HG02938 (cell line): ENCODE results near the gene IER5L.
"Not testable (repeated sequence)": the region's sequence is repeated elsewhere in the genome, so short reads cannot be mapped to it uniquely, and the experiment has no call there.

Experiments used
- ATAC-seq: cut with Tn5 transposase; IDR thresholded peaks from one replicate; pipeline ENCODE4 v1.9.1; 2021; ENCODE audit warnings: mild to moderate bottlenecking, moderate library complexity; ENCODE audit not compliant: unreplicated experiment

The IER5L gene

GRCh38 chr9:129163198-129163670 lies 14.8 kb downstream of the IER5L start:
- not testable (repeated sequence) for ATAC-seq

- ATAC-seq: no peak
These were observed 15.4 kb downstream of the IER5L start for GRCh38 chr9:129162497-129163197.

GRCh38 chr9:129161534-129161837 lies 16.6 kb downstream of the IER5L start:
- no peak for ATAC-seq

GRCh38 chr9:129160712-129161533 lies 17.1 kb downstream of the IER5L start:
- no peak for ATAC-seq

GRCh38 chr9:129156163-129156562 lies 21.9 kb downstream of the IER5L start:
- no peak for ATAC-seq

- no peak for ATAC-seq
These were observed 23.1 kb downstream of the IER5L start for GRCh38 chr9:129154866-129155477.

- no peak for ATAC-seq
These were observed 26.6 kb downstream of the IER5L start for GRCh38 chr9:129151469-129151868.

GRCh38 chr9:129150672-129151211 lies 27.3 kb downstream of the IER5L start:
- no peak for ATAC-seq

GRCh38 chr9:129150122-129150521 lies 27.9 kb downstream of the IER5L start:
- no peak for ATAC-seq

GRCh38 chr9:129149442-129149841 lies 28.6 kb downstream of the IER5L start:
- ATAC-seq: no peak

- no peak for ATAC-seq
These were observed 29.4 kb downstream of the IER5L start for GRCh38 chr9:129148463-129149204.

GRCh38 chr9:129146441-129146941 lies 31.6 kb downstream of the IER5L start:
- no peak for ATAC-seq

- no peak for ATAC-seq
These were observed 32.2 kb downstream of the IER5L start for GRCh38 chr9:129145841-129146292.

GRCh38 chr9:129145316-129145715 lies 32.7 kb downstream of the IER5L start:
- ATAC-seq: no peak

- ATAC-seq: no peak
These were observed 34.8 kb downstream of the IER5L start for GRCh38 chr9:129143031-129143927.

GRCh38 chr9:129142138-129142935 lies 35.7 kb downstream of the IER5L start:
- ATAC-seq: no peak

- no peak for ATAC-seq
These were observed 36.7 kb downstream of the IER5L start for GRCh38 chr9:129141066-129142041.
